ENCODE measurements around the gene CFAP69. TPM values are rescaled to one million over a fixed set of nuclear protein-coding genes. Genes with fewer than 3 reads are reported as not detected.
"Not testable (repeated sequence)": the region's sequence is repeated elsewhere in the genome, so short reads cannot be mapped to it uniquely, and the experiment has no call there.

Gene CFAP69
- total RNA-seq, 1 donor from 2014 or later: 1.6 TPM

DNA sequence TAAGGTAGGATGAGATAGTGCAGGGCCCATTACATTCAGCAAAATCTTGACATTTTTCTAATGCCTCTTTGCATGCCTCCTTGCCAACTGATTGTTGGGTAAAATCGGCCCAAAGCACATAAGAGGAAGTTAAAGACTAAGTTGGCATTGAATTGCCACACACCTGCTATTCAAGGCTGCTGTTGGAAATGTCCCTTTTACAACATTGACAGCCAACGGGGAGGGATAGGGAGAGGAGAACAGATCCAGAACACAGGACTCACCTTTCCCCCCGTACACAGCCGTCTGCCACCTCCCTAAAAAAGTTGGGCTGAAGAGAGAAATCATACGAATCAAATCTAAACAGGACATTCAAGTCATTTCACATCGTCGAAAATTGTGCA, 75.4 kb downstream of the CFAP69 start:
- no peak for ATAC-seq
- no peak for DNase-seq (ENCODE audit: missing footprints)
- intact Hi-C loops (cut with DNase I): no loop called here

DNA sequence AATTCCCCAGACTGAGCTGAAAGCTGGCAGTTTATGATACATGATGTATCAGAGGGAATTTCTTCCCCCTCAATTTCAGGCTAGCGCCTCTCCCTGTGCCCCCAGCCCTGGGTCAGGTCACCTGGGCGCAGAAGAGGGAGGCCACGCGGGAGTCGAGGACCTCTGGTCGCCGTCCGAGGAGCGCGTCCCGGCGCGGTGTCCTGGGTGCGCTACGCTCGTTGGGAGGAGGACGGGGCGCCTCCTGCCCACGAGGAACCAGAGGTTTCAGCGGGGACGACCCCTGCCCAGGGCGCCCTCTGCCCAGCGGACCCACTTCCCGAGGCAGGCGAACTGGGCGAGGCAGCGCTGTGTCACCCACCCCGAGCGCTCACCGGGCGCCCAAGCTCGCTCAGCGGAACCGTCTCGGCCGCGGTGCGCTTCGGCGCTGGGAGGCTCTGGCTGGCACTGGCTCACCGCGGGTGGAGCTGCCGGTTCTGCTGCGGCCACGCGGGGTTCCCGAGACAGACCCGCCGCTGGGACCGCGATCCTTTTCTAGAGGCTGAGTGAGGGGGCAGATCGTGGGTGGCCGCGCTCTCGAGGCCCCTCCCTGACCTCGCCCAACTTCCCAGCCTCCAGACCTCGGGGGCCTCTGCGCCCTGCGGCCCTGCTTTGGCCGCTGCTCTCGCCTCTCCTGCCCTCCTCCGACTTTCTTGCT, 76.0 kb downstream of the CFAP69 start, which contains the start of gene FAM237B:
TSS of gene FAM237B (minus strand) at position 504 of the 694 bp plus-strand sequence. CDS start 1,556 bp downstream, outside the sequence.
- ATAC-seq (no peak), DNase-seq (ENCODE audit: missing footprints) (no peak)
- intact Hi-C loops (cut with DNase I): no loop called here

DNA sequence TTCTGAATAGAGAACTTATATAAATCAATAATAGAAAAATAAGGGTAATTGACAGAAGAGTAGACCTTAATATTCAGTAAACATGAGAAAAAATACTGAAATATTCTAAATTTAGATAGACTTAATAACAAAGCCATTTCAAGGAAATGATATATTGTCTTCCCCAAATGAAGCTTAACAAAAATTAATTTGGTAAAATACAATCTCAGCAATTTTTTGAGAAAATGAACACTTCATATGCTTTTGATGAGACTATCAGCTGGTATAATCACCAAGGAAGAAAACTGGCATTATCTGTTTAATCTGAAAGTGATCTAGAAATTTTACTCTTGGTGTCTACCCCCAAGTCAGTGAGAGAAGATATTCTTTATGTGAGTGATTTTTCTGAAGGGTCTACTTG, 77.9 kb downstream of the CFAP69 start:
- ATAC-seq: no peak
- DNase-seq (ENCODE audit: missing footprints): no peak
- intact Hi-C loops (cut with DNase I): no loop called here

DNA sequence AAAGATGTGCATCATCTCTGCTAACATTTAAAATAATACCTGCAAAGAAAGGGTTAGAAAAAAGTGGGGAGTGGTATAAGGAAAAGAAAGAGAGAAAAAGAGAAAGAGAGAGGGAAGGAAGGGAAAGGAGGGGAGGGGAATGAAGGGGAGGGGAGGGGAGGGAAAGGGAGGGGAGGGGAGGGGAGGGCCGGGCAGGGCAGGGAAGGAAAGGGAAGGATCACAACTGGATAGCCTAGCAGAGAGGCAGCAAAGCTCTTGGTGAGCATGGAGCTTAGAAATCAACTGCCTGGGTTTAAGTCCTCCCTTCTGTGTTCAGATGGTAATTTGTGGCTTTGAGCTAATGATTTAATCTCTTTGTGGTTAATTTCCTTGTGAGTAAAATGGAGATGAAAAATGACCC, 81.5 kb downstream of the CFAP69 start:
- DNase-seq (ENCODE audit: missing footprints): no peak
- intact Hi-C loops (cut with DNase I): no loop called here
- no peak for ATAC-seq

DNA sequence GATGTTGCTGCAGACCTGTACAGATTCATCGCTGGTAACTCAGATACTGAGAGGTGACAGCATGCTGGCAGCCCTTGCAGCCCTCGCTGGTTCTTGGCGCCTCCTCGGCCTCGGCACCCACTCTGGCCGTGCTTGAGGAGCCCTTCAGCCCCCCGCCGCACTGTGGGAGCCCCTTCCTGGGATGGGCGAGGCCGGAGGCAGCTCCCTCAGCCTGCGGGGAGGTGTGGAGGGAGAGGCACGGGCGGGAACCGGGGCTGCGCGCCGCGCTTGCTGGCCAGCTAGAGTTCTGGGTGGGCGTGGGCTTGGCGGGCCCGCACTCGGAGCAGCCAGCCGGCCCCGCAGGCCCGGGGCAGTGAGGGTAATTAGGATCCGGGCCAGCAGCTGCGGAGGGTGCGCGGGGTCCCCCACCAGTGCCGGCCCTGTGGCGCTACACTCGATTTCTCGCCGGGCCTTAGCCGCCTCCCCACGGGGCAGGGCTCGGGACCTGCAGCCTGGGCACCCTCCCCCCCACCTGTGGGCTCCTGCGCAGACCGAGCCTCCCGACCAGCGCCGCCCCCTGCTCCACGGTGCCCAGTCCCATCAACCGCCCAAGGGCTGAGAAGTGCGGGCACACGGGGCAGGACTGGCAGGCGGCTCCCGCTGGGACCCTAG, 89.3 kb downstream of the CFAP69 start:
- ATAC-seq: no peak
- DNase-seq (ENCODE audit: missing footprints): no peak
- intact Hi-C loops (cut with DNase I): no loop called here

DNA sequence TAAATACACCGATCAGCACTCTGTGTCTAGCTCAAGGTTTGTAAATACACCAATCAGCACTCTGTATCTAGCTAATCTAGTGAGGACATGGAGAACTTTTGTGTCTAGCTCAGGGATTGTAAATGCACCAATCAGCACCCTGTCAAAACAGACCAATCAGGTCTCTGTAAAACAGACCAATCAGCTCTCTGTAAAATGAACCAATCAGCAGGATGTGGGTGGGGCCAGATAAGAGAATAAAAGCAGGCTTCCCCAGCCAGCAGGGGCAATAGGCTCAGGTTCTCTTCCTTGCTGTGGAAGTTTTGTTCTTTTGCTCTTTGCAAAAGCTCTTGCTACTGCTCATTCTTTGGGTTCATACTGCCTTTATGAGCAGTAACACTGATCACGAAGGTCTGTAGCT, 90.0 kb downstream of the CFAP69 start:
- DNase-seq (ENCODE audit: missing footprints); intact Hi-C loops (cut with DNase I); ATAC-seq: not testable (repeated sequence)

DNA sequence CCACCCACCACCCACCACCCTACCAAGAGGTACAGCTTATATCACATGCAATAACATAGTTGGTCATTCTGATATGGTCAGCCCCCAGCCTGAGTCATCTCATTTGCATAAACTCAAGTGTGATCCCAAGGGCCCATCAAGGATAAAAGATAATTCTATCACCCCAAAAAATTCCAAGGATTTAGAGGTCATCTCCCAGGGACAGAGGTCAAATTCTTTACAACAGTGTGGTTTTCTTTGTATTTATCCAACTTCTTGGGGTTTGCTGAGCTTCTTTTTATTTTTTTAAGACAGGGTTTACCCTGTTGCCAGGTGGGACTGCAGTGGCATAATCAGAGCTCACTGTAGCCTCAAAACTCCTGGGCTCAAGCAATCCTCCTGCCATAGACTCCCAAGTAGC, 92.1 kb downstream of the CFAP69 start:
- DNase-seq (ENCODE audit: missing footprints) (no peak), ATAC-seq (no peak)
- intact Hi-C loops (cut with DNase I): no loop called here

DNA sequence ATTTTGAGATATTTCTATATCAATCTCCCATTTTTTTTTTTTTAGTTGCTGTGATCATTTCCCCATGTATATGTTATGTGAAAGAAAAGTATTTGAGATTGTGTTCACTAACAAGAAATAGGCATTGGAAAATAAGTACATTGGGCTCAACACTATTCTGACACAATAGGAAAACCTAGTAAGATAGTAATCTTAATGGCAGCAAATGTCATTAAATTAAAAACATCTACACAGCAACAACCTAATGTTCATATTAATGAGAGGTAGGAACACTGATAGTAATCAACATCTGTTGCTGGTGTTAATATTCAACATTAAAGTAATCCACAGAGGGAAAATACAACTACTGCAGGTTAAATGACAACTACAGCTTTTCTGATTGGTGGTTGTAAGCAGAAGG, 100.0 kb downstream of the CFAP69 start:
- DNase-seq (ENCODE audit: missing footprints): no peak
- no peak for ATAC-seq
- intact Hi-C loops (cut with DNase I): loop anchor here (2.0 to 5.0 kb wide), 3 partner anchors 37 to 77 kb away; partner anchors contain the start of gene CLDN12

DNA sequence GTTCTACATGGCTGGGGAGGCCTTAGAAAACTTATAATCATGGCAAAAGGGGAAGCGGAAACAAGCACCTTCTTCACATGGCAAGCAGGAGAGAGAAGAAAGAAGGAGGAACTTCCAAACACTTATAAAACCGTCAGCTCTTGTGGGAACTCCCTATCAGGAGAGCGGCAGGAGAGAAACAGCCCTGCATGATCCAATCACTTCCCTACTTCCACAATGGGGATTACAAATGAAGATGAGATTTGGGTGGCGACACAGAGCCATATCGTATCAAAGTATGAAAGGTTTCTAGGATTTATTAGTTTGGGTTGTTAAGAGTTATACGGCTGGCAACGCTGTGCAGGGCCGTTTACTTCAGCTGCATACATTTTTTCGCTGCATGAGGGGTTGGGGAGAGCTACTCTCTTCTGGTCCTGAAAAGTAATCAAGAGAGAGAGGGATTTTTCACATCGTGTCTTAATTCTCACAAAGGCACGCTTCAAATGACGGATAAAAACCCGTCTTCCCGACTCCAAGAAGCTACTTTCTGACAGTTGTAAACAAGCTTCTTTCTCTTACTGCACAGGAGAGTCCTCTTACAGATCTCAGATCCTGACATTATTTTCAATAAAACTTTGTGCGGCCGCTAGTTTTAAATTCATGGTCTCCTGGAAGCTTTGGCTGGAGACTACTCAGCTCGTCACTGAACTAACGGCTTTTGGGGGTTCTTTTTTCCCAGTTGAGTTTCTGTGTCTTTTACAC, 100.8 kb downstream of the CFAP69 start:
- DNase-seq (ENCODE audit: missing footprints) (no peak), ATAC-seq (peak; percentile 33)
- intact Hi-C loops (cut with DNase I): loop anchor here (2.0 to 5.0 kb wide), 3 partner anchors 37 to 77 kb away; partner anchors contain the start of gene CLDN12

DNA sequence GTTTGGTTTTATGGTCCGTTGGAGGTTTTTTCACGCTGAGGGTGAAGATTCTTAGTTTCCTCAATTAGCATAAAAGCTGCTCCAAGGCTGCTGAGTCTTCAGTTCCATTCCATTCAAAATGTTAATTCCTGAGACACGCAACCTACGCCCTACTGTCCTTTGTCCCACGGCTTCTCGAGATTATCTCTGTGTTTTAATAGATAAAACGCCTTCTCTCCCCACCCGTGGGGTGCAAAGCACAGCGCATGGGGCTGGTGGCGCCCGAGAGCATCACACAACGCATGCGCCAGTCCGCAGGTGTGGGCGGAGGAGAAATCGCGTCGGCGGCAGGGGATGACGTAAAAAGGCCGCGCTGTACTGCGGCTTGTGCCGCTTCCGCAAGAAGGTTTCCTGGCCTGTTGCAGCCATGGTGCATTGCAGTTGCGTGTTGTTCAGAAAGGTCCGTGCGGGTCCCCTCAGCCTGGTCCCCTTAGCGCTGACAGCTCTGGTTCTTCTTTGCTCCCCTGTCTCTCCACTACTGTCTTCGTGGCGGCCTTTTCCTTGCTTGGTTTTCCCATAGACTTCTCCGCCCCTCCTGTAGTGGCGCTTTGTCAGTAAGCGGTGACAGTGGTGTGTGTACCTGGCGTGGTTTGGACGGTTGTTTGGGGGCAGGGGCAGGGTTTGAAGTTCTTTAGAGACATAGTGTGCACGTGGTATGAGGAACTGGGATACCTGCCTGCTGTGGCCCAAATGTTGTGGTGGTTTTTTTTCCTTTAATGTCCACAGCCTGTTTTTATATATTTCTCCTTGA, 101.6 kb downstream of the CFAP69 start, which contains the start of gene GTPBP10:
TSS of gene GTPBP10 (plus strand) at position 381 of the 790 bp plus-strand sequence. CDS start at position 407, 26 bp downstream.
- intact Hi-C loops (cut with DNase I): loop anchor here (5.0 kb wide), 2 partner anchors 36 to 76 kb away; no protein-coding TSS in a partner anchor
- ATAC-seq (peak; percentile 100), DNase-seq (ENCODE audit: missing footprints) (peak; percentile 95)

DNA sequence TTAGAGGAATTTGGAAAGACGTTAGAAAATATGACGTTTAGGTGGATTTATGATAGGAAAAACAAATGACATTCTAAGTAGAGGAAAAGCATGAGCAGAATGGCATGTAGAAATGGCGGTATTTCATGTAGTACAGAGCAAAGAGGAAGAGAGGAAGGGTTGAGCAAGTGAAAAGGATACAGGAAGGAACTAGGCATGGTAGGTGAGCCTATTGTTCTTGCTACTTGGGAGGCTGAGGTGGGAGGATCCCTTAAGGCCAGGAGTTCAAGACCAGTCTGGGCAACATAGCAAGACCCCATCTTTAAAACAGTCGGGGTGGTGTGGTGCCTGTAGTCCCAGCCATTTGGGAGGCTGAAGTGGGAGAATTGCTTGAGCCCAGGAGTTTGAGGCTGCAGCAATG, 102.8 kb downstream of the CFAP69 start:
- DNase-seq (ENCODE audit: missing footprints) (no peak), ATAC-seq (no peak)
- intact Hi-C loops (cut with DNase I): loop anchor here (5.0 kb wide), 2 partner anchors 35 to 75 kb away; no protein-coding TSS in a partner anchor

DNA sequence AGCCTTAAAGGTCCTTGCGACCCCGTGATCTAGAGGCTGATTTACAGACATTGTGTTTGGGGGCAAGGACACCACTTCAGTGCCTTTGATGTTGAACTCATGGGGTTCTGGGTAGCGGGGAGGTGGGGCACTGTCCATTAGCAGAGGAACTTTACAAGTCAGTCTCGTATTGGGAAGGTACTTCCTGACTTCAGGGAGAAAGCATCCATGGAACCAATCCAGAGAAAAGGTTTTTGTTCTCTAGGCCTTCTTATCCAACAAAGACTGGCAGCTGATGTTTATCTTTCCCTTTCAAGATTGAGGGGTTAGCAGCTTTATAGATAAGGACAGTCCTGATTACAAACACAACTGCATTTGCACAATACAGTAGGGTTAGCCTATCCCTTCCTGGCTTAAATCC, 104.3 kb downstream of the CFAP69 start:
- ATAC-seq (no peak), DNase-seq (ENCODE audit: missing footprints) (no peak)
- intact Hi-C loops (cut with DNase I): loop anchor here (5.0 kb wide), 2 partner anchors 33 to 73 kb away; no protein-coding TSS in a partner anchor

DNA sequence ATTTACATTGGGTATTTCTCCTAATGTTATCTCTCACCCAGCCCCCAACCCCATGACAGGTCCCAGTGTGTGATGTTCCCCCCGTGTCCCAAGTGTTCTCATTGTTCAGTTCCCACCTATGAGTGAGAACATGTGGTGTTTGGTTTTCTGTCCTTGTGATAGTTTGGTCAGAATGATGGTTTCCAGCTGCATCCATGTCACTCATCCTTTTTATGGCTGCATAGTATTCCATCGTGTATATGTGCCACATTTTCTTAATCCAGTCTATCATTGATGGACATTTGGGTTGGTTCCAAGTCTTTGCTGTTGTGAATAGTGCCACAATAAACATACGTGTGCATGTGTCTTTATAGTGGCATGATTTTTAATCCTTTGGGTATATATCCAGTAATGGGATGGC, 105.1 kb downstream of the CFAP69 start:
- intact Hi-C loops (cut with DNase I); ATAC-seq; DNase-seq (ENCODE audit: missing footprints): not testable (repeated sequence)

DNA sequence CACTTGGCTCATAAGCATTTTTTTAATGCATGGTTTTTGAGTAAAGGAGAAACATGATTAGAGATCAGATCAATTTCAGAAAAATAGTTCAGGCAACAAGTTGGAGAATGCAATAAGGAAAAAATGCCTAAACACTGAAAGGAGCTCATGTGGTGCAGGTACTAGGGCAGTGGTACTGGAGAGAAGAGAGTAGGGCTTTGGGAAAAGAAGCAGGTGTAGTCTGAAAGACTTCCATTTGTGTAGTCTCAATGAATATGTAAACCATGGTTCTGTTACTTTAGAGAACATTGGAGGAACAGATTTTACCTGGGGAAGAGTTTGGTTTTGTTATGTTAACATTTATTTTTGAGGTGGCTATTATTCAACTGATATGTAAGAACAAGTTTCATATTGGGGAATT, 107.0 kb downstream of the CFAP69 start:
- no peak for DNase-seq (ENCODE audit: missing footprints)
- intact Hi-C loops (cut with DNase I): no loop called here
- ATAC-seq: no peak

Other genes starting within 250 kb of the CFAP69 start
- gene STEAP1, start 90.7 kb upstream of the CFAP69 start, total RNA-seq: 1.4 TPM
- gene STEAP2, start 33.4 kb upstream of the CFAP69 start, total RNA-seq: 10.8 TPM
- gene FAM237B, start 76.1 kb downstream of the CFAP69 start, total RNA-seq: not detected
- 24.8 TPM for gene GTPBP10, start 101.5 kb downstream of the CFAP69 start, total RNA-seq
- 34.1 TPM for gene CLDN12, start 158.3 kb downstream of the CFAP69 start, total RNA-seq
- not detected for gene PTTG1IP2, start 224.5 kb downstream of the CFAP69 start, total RNA-seq

Data from Right ventricle myocardium inferior (tissue), 1 donor.